NCI-H1417 treated with DMSO at 0.1 percent for 48 hours (cell line): Measurements from ENCODE around the gene MAP1A.
"Not testable (repeated sequence)": the region's sequence is repeated elsewhere in the genome, so short reads cannot be mapped to it uniquely, and the experiment has no call there.

ENCODE experiments used
- DNase-seq: peaks from one replicate; lab custom pipeline; 2025; lab: John Stamatoyannopoulos, UW

Gene MAP1A

DNA sequence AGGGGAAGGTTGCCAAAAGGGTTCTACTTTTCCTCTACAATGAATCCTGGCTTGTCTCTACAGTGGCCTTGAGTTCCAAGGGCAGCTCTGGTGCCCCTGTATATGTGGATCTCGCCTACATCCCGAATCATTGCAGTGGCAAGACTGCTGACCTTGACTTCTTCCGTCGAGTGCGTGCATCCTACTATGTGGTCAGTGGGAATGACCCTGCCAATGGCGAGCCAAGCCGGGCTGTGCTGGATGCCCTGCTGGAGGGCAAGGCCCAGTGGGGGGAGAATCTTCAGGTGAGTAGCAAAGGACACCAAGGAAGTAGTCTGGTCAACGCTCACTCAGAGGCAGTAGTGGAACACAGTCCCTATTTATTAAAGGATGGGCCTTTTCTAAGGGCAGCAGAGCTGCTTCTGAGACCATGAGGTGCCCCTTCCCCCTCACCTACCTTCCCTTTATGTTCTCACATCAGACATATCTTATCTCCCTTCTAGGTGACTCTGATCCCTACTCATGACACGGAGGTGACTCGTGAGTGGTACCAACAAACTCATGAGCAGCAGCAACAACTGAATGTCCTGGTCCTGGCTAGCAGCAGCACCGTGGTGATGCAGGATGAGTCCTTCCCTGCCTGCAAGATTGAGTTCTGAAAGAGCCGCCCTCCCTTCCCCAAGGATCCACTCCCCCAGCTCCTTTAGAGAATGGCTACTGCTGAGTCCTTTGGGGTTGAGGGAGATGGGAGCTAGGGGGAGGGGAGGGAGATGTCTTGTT is 12.4 kb downstream of the MAP1A start:
- no peak for DNase-seq

DNA sequence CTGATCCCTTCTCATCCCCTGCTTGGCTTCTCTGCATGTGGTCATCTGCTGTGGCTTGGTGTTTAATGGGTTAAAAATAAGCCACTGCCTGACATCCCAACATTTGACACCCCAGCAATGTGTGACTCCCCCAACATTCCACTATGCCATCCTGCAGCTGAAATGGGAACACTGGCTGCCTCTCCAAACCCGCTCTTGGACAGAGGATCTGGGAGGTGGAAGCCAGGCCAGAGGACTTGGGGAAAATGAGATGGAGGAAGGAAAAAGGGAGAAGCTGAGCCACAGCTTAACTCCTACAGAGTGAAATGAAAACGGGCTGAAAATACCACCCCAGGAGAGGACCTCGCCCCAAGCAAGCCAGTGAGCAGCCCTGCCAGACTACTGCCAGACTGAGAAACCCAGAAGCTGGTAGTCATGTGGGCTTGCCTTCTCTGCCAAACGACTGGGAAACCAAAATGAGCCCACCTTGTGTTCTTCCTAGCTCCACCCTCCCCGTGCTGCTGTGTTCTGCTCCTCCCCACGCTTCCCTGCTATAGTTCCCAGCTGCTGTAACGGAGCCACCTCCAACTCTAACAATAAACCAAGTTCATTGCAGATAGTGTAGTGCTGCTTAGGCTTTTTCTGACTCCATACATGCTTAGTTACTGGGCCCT is 13.7 kb downstream of the MAP1A start:
- no peak for DNase-seq

DNA sequence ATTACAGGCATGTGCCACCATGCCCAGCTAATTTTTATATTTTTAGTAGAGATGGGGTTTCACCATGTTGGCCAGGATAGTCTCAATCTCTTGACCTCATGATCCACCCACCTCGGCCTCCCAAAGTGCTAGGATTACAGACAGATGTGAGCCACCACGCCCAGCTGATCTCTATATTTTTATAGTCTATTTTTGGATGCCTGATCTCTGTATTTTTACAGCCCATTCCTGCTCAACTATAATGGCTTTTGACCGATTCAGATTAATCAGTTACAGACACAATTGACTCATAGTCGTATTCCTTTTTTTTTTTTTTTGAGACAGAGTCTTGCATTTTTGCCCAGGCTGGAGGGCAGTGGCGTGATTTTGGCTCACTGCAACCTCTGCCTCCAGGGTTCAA is 15.4 kb downstream of the MAP1A start:
- not testable (repeated sequence) for DNase-seq

DNA sequence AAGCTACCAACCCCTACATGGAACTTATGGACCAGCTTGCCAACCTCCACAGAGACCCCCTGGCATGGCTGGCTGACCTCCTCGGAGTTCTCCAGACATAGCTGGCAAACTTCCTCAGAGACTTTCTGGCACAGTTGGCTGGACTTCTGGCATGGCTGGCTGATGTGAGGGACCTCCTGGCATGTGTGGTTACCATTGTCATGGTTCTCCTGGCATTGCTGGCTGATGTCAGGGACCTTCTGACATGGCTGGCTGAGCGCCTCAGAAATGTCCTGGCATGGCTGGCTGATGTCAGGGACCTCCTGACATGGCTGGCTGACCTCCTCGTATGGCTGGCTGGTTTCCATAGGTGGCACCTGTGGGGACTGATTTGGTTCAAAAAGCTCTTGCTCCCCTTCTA is 17.5 kb downstream of the MAP1A start:
- DNase-seq, result no peak

DNA sequence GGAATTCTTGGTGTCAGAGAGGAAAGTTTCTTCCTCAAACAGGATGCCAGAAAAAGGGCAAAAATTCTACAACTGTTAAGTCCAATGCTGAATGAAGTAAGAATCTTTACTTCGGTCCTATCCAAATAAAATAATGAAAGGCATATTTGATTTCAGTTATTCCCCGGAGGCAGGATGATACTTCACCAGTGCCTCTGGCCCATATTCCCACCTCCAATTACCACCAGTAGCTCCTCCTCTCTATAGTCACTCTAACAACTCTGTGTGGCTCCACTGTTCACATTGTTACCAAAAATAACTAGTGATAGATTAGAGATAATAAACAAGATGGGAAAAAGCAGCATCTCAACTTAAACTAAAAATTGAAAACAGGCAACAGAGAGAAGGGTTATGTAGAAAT is 20.7 kb downstream of the MAP1A start:
- no peak for DNase-seq

DNA sequence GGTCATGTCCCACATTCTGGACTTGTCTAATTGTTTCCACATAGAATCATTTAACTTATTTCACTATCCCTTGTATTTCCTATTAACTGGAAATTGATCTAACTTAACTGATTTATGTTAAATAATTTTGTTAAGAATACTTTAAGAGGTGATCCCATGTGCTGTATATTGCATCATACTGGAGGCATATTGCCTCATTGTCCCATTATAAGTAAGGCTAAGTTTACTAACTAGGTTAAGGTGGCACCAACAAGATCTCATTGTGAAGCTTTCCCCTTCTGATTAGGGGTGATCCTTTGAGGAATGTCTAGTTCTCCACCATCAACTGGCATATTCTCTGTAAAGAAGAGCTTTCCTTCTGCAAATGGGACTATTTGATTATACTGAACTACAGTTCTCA is 24.4 kb downstream of the MAP1A start:
- no peak for DNase-seq

DNA sequence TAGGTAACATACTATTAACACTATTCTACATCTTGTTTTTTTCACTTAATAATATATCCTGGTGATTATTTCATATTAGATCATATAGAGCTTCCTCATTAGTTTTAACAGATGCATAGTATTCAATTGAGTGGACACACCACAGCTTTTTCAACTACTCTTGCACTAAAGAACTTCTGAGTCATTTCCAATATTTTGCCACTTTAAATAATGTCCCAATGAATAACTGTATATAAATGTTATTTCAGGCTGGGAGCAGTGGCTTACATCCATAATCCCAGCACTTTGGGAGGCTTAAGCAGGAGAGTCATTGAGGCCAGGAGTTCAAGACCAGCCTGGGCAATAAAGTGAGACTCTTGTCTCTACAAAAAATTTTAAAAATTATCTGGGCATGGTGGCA is 26.9 kb downstream of the MAP1A start:
- DNase-seq, result no peak

DNA sequence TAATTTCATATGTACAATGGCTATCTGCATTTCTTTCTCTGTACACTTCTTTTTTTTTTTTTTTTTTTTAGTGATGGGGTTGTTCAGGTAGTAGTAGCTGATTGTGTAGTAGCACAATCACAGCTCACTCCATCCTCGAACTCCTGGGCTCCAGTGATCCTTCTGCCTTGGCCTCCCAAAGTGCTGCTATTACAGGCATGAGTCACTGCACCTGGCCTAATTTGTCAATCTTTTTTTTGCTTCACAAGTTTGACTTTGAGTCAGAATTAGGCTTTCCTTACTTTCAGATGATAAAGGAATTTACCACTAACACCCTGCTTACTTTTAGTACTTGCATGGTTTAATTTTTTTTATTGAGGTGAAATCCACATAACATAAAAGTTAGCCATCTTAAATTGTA is 28.0 kb downstream of the MAP1A start:
- no peak for DNase-seq

DNA sequence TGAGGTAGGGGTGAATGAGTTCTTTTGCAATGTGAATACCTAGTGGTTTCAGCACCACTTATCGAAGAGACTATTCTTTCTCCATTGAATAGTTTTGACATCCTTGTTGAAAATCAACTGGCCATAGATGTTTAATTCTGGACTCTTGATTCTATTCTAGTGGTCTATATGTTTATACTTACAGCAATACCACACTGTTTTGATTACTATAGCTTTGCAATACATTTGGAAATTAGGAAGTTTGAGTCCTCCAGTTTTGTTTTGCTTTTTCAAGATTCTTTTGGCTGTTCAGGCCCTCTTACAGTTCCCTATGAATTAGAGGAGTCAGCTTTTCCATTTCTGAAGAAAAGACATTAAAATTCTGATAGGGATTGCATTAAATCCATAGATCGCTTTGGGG is 30.1 kb downstream of the MAP1A start:
- DNase-seq, result no peak

DNA sequence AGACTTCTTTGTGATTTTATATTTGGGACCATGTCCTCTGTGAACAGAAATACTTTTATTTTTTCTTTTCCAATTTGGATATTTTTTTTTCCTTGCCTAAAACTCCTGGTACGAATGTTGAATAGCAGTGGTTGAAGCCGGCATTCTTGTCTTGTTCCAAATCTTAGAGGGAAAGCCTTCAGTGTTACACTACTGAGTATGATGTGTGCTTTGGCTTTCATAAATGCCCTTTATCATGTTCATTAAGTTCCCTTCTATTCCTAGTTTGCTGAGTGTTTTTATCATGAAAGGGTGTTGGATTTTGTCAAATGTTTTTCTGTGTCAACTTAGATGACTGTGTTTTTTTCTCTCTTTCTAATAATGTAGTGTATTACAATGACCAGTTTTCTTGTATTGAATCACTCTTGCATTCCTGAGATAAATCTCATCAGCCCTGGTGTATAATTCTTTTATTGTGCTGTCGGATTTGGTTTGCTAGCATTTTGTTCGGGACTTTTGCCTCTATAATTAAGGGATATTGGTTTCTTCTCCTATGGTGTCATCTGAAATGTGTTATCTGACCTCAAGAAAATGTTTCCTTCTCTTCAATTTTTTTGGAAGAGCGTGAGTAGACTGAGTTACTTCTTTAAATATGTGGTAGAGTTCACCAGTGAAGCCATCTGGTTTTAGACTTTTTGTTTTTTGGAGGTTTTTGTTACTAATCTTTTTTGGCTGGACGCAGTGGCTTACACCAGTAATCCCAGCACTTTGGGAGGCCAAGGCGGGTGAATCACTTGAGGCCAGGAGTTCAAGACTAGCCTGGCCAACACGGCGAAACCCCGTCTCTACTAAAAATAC is 33.3 kb downstream of the MAP1A start:
- no peak for DNase-seq

DNA sequence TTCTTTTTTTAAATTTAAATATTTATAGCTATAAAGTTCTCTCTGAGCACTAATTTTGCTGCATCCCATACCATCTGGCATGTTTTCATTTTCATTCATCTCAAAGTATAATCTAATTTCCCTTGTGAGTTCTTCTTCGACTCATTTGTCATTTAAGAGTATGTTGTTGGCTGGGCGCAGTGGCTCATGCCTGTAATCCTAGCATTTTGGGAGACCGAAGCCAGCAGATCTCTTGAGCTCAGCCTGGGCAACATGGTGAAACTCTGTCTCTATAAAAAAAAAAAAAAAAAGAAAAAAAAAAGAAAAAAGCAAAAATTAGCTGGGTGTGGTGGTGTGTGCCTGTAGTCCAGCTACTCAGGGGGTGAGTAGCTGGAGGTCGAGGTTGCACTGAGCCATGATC is 34.8 kb downstream of the MAP1A start:
- DNase-seq, result no peak

DNA sequence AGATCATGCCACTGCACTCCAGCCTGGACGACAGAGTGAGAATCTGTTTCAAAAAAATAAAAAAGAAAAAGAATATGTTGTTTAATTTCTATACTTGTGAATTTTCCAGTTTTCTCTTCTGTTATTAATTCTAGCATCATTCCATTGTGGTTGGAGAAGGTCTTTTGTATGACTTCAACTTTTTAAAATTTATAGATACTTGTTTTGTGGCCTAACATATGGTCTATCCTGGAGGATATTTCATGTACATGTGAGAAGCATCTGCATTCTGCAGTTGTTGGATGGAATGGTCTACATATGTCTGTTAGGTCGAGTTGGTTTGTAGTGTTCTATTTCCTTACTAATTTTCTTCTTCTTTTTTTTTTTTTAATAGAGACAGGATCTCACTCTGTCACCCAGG is 35.6 kb downstream of the MAP1A start:
- DNase-seq, result no peak

DNA sequence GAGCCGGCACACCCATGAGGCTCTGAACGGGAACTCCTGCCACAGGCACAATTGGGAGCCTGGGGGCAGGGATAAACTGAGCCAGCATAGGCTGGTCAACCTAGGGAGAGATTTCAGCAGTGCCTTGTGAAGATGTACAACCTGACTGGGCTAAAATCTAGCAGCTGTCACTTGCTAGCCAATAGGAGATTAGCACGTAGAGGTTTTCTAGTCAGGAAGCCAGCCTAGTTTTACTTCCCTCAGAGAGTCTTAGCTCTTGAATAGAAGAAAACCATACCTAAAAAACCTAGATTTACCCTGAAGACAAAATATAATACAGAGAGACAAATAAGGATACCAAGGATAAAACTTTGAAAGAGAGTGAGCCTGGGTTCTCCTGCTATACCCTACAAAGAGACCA is 45.3 kb downstream of the MAP1A start:
- DNase-seq, result not testable (repeated sequence)

DNA sequence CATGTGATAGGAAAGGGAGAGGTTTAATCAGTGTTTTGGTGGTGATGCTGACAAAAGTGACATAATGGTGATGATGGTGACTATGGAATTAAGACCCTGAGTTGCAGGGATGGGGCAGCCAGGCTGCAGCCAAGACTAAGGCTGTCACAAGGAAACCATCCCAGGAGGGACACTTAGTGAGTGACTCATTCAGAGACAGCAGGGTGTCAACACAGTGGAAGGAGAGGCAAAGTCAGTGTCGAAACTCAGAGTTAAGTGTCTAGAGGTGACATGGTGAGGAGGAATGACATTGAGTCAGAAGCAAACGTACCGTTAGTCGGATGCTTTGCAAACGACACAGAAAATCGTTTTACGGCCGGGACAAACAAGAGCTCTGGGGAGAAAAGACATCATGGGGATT is 46.4 kb downstream of the MAP1A start:
- not testable (repeated sequence) for DNase-seq

DNA sequence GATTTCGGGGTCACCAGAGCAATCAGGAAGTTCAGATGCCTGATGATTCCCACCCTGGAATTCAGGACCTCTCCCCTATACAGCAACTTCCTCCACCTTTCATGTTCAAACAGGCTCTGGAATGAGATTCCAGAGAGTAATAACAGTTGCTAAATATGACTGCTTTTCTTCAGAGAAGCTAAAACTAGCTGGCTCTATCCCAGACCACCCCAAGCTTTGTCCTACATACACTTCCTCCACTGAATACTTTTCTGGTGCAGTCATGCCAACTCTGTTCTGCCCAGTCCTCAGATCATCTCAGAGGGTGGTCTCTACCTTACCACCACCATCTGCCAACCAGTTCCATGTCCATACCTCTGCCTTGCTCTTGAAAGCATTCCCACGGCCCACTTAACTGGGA is 49.2 kb downstream of the MAP1A start:
- DNase-seq, result not testable (repeated sequence)

DNA sequence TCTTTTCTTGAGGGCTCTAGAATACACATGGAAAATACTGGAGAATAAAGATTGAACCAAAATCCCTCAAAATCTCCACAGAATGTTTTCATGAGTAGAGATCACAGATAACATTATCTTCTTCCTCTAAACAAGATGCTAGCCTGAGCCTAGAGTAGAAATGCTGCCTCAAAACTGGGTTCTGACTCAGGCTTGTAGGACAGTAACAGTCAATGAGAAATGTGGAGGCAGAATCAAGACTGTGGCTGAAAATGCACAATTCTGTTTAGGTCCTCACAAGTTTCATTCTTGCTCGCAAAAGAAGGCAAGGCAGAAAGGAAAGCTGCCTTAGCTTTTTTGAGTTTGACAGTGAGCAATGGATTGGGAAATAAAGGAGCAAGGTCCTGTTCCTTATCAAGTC is 57.2 kb downstream of the MAP1A start:
- DNase-seq, result not testable (repeated sequence)
